ENCODE results near the gene KIAA0586. TPM values are rescaled to one million over a fixed set of nuclear protein-coding genes. Genes with fewer than 3 reads are reported as not detected.
"Not testable (repeated sequence)": the region's sequence is repeated elsewhere in the genome, so short reads cannot be mapped to it uniquely, and the experiment has no call there.

Gene KIAA0586
- total RNA-seq, 1 experiment from 2014 or later, result 13.5 TPM

DNA sequence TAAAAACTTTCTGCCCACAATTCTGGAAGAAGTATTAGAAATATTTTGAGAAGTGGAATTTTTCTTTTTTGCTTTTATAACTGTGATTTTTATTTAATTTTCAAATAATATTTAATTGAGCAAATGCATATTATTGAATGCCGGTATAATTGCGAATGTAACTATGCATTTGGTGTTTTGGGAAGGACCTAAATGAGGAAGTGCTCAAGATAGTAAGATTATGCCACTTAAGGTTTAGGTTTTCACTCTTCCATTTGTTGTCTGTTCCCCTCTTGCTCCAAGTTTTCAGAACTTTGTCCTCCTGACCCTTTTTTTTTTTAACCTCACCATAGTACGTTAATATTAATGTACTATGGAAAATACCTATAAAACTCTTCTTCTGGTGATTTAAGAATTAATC is 85.8 kb downstream of the KIAA0586 start:
- H3K36me3 ChIP-seq (ENCODE audit: control insufficient read depth, insufficient read depth, low read length), result no peaks in the 10 kb centered on the region
- no TSS peak for BruUV-seq (replicated peaks)
- Mint-ChIP-seq H3K9me3 (ENCODE audit: unreplicated experiment) (no peaks in the 10 kb centered on the region), H3K4me1 (ENCODE audit: low read depth, unreplicated experiment) (no peaks in the 10 kb centered on the region), H3K36me3 (ENCODE audit: insufficient read depth, unreplicated experiment) (no peaks in the 10 kb centered on the region), H3K4me3 (ENCODE audit: unreplicated experiment) (no peak overlapping the region), H3K27me3 (ENCODE audit: insufficient read depth, unreplicated experiment) (no peaks in the 10 kb centered on the region), H3K27ac (ENCODE audit: unreplicated experiment) (no peak overlapping the region)
- intact Hi-C loops (cut with micrococcal nuclease; ENCODE audit: unreplicated experiment), result no loop called here
- TF ChIP-seq, protein P1, sequence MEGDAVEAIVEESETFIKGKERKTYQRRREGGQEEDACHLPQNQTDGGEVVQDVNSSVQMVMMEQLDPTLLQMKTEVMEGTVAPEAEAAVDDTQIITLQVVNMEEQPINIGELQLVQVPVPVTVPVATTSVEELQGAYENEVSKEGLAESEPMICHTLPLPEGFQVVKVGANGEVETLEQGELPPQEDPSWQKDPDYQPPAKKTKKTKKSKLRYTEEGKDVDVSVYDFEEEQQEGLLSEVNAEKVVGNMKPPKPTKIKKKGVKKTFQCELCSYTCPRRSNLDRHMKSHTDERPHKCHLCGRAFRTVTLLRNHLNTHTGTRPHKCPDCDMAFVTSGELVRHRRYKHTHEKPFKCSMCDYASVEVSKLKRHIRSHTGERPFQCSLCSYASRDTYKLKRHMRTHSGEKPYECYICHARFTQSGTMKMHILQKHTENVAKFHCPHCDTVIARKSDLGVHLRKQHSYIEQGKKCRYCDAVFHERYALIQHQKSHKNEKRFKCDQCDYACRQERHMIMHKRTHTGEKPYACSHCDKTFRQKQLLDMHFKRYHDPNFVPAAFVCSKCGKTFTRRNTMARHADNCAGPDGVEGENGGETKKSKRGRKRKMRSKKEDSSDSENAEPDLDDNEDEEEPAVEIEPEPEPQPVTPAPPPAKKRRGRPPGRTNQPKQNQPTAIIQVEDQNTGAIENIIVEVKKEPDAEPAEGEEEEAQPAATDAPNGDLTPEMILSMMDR (IDR thresholded peaks at IDR 0.05; ENCODE audit: insufficient read depth in 1 of 2, low read depth in 1 of 2, low read length in 1 of 2, severe bottlenecking in 1 of 2, unreplicated experiment in 1 of 2), result no peak
- 0 out of 2 replicates have a peak, but pooled peaks cover 4% of the 10 kb centered on the region for H3K9me3 ChIP-seq
- no peaks in the 10 kb centered on the region for H3K4me1 ChIP-seq
- POLR2A ChIA-PET, result no interaction called here
- CTCF ChIA-PET, result no interaction called here
- DNase-seq, result no peak
- no peaks in the 10 kb centered on the region for H3K27me3 ChIP-seq (replicated peaks; ENCODE audit: control insufficient read depth, insufficient read depth, low read length)
- H3K4me3 ChIP-seq (ENCODE audit: low read depth, low read length), result no peak overlapping the region

DNA sequence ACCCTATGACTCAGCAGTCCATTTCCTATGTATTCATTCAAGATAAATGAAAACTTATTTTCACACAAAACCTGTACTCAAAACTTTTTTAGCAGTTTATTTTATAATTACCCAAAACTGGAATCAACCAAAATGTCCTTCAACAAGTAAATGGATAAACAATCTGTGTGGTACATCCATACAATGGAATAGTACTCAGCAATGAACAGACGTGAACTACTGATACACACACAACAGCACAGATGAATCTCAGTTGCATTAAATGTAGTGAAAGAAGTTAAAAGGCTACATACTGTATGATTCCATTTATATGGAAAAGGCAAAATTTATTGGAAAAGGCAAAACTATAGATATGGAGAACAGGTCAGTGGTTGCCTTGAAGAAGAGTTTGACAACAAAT is 90.1 kb downstream of the KIAA0586 start:
- Histone ChIP-seq H3K9me3 (no peaks in the 10 kb centered on the region), H3K4me3 (ENCODE audit: low read depth, low read length) (no peak overlapping the region), H3K4me1 (no peaks in the 10 kb centered on the region), H3K27me3 (replicated peaks; ENCODE audit: control insufficient read depth, insufficient read depth, low read length) (no peaks in the 10 kb centered on the region), H3K36me3 (ENCODE audit: control insufficient read depth, insufficient read depth, low read length) (no peaks in the 10 kb centered on the region)
- BruUV-seq (replicated peaks), result no TSS peak
- POLR2A ChIA-PET, result no interaction called here
- TF ChIP-seq, protein P1 (IDR thresholded peaks at IDR 0.05; ENCODE audit: insufficient read depth in 1 of 2, low read depth in 1 of 2, low read length in 1 of 2, severe bottlenecking in 1 of 2, unreplicated experiment in 1 of 2), result no peak
- CTCF ChIA-PET, result no interaction called here
- Mint-ChIP-seq H3K4me3 (ENCODE audit: unreplicated experiment) (no peak overlapping the region), H3K9me3 (ENCODE audit: unreplicated experiment) (no peaks in the 10 kb centered on the region), H3K27ac (ENCODE audit: unreplicated experiment) (no peak overlapping the region), H3K36me3 (ENCODE audit: insufficient read depth, unreplicated experiment) (no peaks in the 10 kb centered on the region), H3K27me3 (ENCODE audit: insufficient read depth, unreplicated experiment) (no peaks in the 10 kb centered on the region), H3K4me1 (ENCODE audit: low read depth, unreplicated experiment) (no peaks in the 10 kb centered on the region)
- no peak for DNase-seq
- intact Hi-C loops (cut with micrococcal nuclease; ENCODE audit: unreplicated experiment), result no loop called here

DNA sequence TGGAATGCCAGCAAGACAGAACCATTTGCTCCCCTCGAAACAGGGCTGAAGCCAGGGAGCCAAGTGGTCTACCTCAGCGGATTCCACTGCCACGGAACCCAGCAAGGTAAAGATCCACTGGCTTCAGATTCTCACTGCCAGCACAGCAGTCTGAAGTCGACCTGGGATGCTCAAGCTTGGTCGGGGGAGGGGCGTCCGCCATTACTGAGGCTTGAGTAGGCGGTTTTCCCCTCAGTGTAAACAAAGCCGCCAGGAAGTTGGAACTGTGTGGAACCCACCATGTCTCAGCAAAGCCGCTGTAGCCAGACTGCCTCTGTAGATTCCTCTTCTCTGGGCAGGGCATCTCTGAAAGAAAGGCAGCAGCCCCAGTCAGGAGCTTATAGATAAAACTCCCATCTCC is 98.2 kb downstream of the KIAA0586 start:
- H3K27ac Mint-ChIP-seq (ENCODE audit: unreplicated experiment); intact Hi-C loops (cut with micrococcal nuclease; ENCODE audit: unreplicated experiment); H3K4me3 ChIP-seq (ENCODE audit: low read depth, low read length); DNase-seq; H3K4me1 ChIP-seq; BruUV-seq (replicated peaks); H3K36me3 ChIP-seq (ENCODE audit: control insufficient read depth, insufficient read depth, low read length); H3K9me3 ChIP-seq; POLR2A ChIA-PET; H3K27me3 Mint-ChIP-seq (ENCODE audit: insufficient read depth, unreplicated experiment); H3K4me3 Mint-ChIP-seq (ENCODE audit: unreplicated experiment); CTCF ChIA-PET; H3K4me1 Mint-ChIP-seq (ENCODE audit: low read depth, unreplicated experiment); H3K27me3 ChIP-seq (replicated peaks; ENCODE audit: control insufficient read depth, insufficient read depth, low read length); H3K36me3 Mint-ChIP-seq (ENCODE audit: insufficient read depth, unreplicated experiment): not testable (repeated sequence)
- H3K9me3 Mint-ChIP-seq (ENCODE audit: unreplicated experiment), result peaks cover 29% of the 10 kb centered on the region

DNA sequence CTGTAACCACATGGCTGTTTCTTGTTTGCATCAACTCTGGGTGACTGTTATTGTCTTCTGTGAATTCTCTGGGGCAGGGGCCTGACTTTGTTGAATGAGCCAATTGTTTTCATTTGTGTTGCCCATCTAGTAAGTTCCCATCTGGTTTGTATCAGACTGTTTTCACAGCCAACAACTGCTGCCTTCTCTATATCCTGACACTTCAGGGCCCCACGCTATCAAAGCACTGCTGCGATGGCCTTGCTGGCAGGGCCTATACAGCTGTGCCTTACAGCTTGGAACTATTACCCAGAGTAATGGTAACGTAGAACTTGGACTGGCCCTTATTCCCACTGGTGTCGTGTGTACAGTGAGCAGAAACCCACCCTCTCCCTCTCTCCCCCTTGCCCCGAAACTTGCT is 105.9 kb downstream of the KIAA0586 start:
- Histone ChIP-seq H3K4me1 (no peaks in the 10 kb centered on the region), H3K36me3 (ENCODE audit: control insufficient read depth, insufficient read depth, low read length) (no peaks in the 10 kb centered on the region), H3K27me3 (replicated peaks; ENCODE audit: control insufficient read depth, insufficient read depth, low read length) (no peaks in the 10 kb centered on the region), H3K4me3 (ENCODE audit: low read depth, low read length) (no peak overlapping the region), H3K9me3 (no peaks in the 10 kb centered on the region)
- no peaks in the 10 kb centered on the region for H3K27me3 Mint-ChIP-seq (ENCODE audit: insufficient read depth, unreplicated experiment)
- H3K4me1 Mint-ChIP-seq (ENCODE audit: low read depth, unreplicated experiment), result no peaks in the 10 kb centered on the region
- TF ChIP-seq, protein P1 (IDR thresholded peaks at IDR 0.05; ENCODE audit: insufficient read depth in 1 of 2, low read depth in 1 of 2, low read length in 1 of 2, severe bottlenecking in 1 of 2, unreplicated experiment in 1 of 2), result no peak
- DNase-seq, result no peak
- H3K27ac Mint-ChIP-seq (ENCODE audit: unreplicated experiment), result no peak overlapping the region
- no TSS peak for BruUV-seq (replicated peaks)
- ChIA-PET CTCF (interaction anchor here (0.6 to 0.8 kb wide), 2 partner anchors 29 to 32 kb away, joined by 3 to 7 read pairs; no protein-coding TSS in a partner anchor), POLR2A (no interaction called here)
- H3K4me3 Mint-ChIP-seq (ENCODE audit: unreplicated experiment), result no peak overlapping the region
- peaks cover 9% of the 10 kb centered on the region for H3K9me3 Mint-ChIP-seq (ENCODE audit: unreplicated experiment)
- H3K36me3 Mint-ChIP-seq (ENCODE audit: insufficient read depth, unreplicated experiment), result peaks cover 2% of the 10 kb centered on the region
- intact Hi-C loops (cut with micrococcal nuclease; ENCODE audit: unreplicated experiment), result no loop called here
